Amniotic epithelial cell (primary cell): ENCODE results near the gene ARHGAP26.

Experiments
- DNase-seq: peaks from one replicate; pipeline ENCODE4 v3.0.0-alpha.2; 2010; ENCODE audit warnings: low read depth

The ARHGAP26 gene

DNA sequence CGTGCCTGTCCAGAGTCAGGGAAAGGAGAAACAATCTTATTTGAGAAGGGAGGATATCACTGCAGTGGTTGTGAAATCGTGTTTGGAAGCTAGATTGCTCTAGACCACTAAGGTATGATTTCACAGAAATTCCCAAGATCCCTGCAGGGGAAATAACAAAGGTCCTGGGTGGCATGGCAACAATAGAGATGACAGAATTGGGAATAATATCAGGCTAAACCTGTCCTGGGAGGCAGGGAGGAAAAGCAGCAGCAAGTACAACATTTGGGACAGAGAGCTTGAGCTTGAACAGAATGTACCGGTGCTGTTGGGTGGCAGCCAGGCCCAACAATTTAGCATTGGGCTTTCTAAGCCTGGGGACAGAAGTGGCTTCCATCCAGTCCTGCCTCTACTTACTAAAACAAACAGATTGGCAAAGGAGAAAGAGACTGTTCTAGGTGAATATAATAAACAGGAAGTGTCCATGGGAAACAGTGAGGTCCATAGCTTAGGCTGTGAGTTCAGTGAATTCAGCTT is 17.0 kb upstream of the ARHGAP26 start:
- peak; percentile 73 for DNase-seq

DNA sequence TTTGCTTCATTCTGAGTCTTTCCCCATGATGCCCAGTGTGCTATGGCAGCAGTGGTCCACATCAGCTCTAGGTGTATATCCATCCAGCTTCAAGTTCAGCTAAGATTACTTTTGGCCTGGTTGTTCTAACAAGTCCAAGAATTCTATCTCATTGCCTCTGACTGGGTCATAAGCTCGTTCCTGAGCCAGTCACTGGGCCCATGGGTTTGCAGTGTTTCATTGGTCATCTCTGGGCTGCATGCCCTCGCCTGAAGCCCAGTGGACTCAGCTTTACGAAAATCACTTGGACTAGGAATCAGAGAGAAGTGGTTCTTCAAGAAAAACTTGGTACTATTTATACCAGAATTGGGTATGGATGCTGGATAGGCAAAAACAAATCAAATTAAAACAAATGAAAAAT is 16.1 kb upstream of the ARHGAP26 start:
- DNase-seq = no peak

DNA sequence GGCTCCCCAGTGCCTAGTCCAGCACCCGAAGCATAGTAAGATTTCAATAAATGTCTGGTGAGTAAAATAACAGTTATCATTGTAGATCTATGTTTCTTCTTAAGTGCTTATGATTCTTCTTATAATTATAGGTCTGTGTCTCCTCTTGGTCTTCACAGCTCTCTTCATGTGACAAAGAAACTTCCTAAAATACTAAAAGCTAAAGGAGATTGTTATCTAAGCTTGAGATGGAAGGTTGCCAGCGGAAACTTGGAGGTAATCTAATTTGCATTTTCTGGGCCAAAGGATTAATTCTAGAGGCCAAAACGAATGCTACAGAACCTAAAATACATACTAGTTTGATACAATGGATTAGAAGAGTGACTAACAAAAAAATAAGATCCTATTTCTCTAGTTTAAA is 13.6 kb upstream of the ARHGAP26 start:
- DNase-seq = no peak

DNA sequence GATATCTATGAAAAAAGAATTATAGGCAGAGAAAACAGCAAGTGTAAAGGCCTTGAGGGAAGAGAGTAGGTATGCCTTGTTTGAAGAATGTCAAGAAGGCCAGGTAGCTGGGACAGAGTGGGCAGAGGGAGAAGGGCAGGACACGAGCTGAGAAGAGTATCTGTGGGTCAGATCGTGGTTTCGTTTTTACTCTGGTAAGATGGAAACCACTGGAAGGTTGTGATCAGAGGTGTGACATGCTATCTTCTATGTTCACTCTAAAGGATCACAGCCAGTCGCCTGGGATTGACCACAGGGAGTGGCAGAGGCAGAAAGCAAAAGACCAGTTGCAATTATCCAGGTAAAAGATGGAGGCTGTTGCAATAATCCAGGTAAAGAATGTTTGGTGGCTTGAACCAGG is 12.6 kb upstream of the ARHGAP26 start:
- no peak for DNase-seq

DNA sequence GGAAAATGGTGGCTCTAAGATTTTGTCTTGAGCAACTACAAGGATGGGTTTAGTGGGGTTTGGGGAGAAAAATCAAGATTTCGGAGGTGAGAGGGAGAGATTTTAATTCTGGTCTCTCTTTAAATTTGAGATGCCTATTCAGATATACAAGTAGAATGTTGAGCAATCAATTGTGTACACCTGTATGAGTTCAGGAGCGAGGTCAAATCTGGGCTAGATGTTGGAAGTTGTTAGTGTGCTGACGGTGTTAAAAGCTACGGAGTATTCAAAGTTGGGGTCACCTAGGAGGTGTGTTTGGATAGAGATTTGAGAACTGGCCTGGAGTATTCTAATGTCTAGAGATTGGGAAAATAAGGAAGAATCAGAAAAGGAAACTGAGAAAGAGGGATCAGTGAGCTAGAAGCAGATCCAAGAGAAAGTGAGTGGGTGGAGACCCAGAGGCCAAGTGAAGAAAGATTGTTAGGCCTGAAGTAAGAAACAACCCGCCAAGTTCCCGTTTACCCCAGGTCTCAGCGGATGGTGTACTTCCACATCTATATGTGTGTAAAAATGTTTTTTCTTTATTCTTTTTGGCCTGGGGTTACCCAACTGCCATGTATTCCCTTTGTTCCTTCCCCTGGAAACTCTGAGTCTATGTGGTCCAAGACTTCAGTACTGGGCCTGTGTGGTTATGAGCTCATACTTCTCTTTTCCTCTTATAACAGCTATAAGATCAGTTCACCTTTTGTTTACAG is 11.9 kb upstream of the ARHGAP26 start:
- DNase-seq = no peak

DNA sequence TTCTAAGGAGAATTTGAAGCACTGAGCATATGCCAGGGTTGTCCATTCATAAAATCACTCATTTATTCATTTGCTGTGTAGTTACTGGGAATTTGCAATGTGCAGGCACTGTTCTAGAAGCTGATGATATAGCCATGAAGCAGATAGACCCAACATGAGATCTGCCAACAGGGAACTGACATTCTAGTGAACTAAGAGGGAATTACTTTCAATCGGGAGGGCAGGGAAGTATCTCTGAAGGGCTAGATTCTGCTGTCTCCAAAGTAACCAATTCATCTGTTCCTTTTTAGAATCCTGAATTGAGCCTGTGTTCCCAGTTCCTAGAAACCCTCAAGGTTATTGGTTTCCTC is 11.4 kb upstream of the ARHGAP26 start:
- no peak for DNase-seq

DNA sequence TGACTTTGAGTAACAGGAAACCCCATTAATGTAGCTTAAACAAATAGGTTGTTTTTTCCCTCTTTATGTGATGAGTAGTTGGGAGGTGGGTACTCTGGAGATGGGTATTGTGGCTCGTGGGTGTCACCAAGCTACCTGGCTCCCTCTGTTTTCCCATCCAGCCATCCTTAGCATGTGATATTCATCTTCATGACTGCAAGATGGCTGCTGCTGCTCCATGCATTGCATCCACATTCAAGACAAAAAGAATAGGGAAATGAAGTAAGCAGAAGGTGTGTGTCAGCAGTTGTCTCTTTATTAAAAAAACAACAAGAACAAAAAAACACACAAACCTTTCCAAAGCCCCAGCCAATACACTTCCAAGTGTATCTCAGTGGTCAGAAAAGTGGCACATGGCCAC is 6.5 kb upstream of the ARHGAP26 start:
- no peak for DNase-seq

DNA sequence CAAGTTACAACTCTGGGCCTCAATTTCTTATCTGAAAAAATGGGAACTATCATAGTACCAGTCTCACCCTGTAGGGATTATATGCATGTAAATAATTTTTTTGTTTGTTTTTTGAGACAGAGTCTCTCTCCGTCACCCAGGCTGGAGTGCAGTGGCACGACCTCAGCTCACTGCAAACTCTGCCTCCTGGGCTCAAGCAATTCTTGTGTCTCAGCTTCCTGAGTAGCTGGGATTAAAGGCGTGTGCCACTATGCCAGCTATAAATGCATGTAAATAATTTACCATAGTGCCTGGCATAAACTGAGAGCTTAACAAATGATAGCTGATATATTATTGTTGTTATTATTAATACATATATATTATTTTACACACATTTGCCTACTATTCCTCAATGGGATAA is 3.0 kb upstream of the ARHGAP26 start:
- DNase-seq = no peak

DNA sequence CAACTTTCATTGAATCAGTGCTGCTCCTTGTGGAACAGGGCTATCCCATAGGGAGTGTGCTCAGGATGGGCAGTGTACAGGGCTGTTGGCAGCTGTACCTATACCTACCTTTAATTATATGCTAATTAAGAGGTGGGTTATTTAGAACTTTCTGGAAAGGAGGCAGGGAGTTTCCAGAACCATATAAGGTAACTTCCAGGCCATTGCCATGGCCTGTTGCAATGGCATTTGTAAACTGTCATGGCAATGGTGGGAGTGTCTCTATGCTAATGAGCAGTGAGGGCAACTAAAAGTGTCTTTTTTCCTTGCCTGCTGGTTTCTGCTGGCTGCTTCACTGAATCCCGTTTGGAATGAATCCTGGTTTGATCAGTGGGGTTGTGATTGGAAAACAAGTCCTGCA is 2.3 kb upstream of the ARHGAP26 start:
- DNase-seq = no peak

DNA sequence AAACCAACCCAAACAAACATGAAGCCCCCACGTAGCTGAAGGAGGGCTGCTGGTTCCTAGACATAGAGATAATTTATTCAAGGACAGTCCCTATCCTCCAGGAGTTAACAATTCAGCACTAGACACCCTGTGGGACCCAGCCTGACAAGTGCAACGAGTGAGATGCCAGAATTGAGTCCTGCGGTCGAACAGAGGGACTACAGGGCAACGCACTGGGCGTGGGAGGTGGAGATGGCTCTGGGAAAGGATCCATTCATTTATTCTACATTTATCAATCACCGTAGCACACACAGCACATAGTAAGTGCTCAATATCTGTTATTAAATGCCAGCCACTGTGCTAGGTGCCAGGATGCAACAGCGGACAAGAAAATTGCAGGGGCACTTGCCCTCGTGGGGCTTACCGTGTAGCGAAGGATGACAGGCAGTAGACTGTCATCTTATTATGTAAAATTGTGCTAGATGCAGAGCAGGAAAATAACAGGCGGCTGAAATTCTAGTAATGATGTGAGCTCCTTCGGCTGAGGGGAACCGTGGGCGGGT is 855 bp upstream of the ARHGAP26 start:
- no peak for DNase-seq

DNA sequence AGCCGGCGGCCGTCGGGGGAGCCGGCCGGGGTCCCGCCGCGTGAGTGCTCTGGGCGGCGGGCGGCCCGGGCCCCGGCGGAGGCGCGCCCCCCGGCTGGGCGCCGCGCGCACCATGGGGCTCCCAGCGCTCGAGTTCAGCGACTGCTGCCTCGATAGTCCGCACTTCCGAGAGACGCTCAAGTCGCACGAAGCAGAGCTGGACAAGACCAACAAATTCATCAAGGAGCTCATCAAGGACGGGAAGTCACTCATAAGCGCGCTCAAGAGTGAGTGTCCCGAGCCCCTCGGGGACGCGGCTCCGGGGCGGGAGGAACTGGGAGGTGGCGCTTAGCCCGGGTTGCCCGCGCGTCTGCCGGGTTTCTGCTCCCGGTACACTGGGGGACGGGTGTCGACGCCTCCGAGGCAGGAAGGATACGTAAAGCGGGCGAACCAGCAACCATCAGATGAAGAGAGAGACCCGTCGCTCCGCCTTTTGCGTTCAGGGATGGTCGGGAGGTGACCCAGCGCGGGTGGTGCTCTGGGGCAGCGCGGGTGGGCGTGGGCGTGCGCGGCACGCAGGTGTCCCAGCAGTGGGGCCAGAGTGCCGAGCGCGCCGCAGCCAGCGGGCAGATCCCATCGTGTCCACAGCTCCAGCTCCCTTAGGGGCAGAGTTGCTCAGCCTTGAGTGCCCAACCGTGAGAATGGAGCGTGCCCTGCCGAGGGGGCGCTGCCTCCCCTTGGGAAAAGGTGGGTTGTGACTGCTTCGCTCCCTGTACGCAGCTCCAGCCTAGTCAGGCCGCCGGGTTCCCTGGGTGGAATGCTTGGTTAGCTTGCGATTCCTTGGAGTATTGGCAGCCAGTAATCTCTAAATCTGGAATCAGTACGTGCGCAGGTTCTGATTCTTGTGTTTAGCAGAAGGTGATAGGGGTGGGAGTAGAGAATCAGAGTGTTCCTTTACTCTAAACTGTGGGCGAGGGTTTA is 753 bp downstream of the ARHGAP26 start:
- no peak for DNase-seq

DNA sequence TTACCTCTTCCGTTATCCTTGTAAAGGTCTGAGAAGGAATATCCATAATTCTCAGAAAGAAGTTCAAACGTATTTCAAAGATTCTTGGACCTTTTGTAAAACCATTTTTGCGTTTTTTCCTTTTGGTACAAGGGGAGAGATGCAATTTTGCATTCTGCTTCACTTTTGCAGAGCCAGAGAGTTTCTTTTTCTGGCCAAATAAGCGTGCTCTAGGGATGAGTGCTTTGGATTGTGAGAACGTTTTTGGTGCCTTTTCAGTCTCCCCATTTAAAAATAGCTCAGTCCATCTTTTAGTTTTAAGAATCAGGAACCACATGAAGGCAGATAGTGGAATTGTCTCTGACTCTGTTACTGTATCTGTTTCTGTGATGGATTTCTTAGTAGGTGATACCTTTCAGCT is 1.5 kb downstream of the ARHGAP26 start:
- no peak for DNase-seq

DNA sequence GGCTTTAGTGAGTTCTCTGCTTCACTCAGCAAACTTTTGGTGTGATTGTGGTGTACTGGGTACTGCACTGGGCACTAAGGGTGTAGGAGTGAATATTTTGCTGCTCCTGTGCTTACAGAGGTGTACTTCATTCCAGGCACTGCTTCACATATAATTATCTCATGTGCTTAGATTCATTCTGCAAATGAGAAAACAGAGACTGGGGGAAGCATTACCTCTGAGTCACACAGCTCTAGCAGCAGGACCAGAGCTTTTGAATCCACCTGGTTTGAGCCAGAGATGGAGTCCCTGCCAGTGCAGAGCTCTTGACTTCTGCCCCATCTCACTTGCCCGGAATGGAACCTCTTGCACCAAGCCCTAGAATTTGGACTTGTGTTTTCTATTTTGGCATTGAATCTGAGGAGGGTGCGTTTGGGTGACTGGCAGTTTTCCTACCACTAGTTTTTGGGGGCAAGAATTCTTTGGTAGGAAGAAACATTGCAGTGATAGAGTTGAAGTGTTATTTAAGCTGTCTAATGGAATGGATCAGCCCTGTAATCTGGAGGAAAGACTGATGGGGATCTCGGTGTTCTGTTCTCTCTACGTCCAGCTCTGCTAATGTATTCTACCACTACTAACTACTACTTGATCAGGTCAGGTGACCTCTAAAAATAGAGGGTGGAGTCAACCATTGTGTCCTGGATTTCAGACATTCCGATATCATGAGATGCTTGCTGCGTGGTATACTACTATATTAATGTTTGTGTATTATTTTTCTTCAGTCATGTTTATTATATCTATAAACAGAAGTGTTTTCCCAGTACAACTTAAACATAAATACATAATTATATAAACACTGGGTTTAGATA is 2.5 kb downstream of the ARHGAP26 start:
- DNase-seq = no peak

DNA sequence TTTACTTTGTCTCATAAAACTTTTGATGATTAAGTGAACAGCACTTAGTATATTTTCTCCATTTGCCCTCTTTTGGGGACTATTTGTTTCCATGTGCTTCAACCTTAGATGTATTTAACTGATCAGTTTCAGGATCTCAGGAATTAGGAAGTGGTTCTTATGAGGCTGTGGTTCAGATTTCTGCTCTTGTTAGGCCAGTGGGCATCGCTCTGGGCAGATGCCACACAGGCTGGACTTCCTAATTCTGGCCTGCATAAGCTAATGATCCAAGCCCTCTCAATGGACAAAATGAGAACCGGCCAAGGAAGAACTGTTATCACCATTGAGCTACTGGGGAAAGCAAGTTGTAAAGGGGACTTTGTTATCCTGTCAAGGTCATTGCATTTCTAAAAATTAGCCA is 6.9 kb downstream of the ARHGAP26 start:
- DNase-seq = no peak

DNA sequence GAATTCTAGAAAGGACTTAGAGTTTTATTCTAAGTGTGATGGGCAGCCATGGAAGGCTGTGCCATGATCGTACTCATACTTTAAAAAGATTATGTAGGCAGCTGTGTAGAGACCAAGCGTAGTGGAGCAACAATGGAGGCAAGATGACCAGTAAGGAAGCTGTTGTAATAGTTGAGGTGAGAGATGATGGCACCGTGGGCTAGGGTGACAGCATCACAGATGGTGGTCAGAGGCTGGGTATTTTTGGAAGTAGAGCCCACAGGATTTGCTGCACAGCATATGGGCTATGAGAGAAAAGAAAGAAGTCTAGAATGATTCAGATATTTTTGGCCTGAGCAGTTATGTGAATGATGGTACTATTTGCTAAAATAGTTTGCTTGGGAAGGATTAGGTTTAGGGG is 7.7 kb downstream of the ARHGAP26 start:
- no peak for DNase-seq

DNA sequence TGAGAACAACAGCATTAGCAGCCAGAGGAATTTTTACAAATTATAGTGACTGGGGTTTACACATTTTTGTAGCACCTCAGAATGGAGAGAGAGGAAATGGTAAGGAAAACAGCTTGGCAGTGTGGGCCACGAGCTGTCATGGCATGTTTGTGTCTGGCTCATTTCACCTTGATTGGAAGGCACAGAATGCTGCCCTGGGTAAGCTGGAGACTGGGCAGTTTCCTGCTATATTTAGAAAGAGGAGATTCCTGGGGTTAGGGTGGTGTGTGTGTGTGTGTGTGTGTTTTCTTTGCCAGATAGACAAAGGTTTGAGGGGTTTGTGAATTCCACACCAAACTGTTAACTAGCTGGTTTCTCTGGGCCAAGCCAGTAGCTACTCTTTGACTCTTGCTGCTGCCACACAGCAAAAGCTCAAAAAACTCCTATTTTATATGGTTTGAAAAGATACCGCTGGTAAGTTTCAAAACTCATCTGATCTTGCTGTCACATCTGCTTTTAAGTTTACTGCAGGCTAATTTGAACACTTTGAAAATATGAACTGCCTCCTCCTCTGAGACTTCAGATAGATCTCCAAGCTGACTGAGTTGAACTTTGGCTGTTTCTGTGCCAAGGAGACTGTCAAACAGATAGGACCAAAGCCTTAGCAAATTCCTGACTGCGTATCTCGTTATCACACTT is 9.1 kb downstream of the ARHGAP26 start:
- no peak for DNase-seq

DNA sequence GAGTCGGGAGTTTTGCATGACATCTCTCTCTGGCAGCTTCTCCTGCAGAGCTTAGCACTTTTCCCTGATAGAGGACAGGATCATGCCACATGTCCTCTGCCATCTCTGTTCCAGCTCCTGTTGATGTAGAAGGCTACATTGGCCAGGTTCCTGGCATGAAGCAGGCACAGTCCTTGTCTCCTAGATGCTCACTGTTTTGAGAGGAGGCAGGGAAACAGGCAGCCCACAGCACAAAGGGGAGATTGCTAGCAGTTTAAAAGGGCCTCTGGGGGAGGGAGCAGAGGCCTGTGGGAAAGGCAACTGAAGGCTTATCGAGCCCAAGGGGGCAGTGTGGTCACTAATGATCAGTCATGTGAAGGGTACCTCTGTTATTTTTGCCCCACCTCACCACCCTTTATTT is 10.7 kb downstream of the ARHGAP26 start:
- no peak for DNase-seq

DNA sequence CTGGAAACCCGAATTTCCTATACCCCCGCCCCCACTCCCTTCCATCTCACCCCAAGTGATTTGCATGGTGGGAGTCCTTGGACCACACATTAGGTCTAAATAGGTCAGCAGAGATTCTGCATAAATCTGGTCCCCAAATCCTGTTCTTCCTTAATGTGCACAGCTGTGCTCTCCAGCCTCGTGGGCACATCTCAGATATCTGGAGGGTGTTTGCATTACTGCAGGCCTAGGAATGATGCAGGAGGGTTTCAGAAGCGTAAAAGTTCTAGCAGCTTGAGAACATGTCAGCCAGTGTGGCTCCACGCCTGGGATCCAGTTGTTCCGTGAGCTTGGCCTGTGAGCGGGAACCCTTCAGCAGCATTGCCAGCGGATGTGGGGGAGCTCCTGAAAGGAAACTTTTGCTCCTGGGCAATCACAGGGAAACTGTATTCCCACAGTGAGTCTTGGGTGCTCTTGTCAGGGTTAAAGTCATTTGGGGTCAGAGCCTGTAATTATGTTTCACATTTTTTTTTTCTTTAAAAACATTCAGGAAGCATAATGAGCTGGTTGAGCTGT is 12.9 kb downstream of the ARHGAP26 start:
- no peak for DNase-seq

DNA sequence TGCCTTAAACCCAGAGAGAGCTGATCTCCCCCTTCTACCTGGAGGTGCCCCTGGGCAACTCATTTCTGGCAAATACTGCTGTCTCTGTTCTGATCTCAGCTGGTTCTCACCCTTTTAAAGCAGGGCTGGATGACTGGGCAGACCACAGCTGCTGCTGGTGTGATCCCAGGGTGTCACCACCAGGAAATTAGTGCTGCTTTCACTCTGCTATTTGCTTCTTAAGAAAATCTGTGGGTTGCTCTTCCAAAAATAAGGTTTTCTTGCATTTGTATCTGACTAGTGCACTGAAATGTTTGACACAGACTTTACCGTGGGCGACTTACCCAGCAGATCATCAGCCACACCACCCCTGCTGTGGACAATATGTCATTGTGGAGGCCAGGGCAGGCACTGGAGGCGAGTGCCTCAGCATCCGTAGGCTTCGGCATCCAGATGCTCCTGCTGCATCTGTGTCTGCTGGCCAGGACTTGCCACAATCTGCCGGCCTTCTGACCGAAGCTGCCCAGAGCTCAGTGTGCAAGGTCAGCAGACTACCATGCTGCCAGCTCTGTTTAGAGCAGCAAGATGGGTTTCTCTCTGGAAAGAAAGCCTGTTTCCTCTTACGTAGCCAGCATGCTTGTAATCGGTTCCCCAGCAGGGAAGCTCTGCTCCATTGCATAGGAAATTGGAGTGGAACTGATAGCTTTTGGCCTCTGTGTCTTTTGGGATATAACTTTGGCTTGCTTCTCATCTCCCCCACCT is 13.6 kb downstream of the ARHGAP26 start:
- no peak for DNase-seq

DNA sequence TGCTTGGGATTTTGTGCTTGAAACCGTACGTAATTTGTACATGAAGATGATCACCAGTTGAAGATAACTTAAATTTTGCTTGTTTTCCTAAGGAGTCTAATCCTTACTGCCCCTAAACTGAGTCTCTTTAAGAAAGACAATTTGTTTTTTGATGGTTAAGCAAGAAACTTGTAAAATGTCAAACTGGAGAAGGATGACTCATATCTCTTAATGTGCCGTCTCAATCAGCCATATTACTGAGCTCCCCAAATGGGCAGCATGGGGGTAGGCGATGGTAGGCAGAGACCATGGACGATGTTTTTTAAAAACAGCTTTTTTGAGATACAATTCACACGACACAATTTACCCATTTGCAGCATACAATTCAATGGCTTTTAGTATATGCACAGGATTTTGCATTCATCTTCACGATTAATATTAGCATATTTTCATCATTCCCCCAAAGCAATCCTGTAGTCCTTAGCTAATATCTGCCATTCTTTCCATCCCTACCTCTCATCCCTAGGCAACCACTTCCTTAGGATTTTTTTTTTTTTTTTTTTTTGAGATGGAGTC is 14.3 kb downstream of the ARHGAP26 start:
- no peak for DNase-seq
